Measurements from ENCODE around the gene HOXC5. TPM values are rescaled to one million over a fixed set of nuclear protein-coding genes. Genes with fewer than 3 reads are reported as not detected.
"Not testable (repeated sequence)": the region's sequence is repeated elsewhere in the genome, so short reads cannot be mapped to it uniquely, and the experiment has no call there.

Gene HOXC5
- total RNA-seq, 4 donors from 2014 or later: 1.4 to 2.7 (median 1.7) TPM

GRCh38 chr12:54074308-54074707 lies 41.5 kb downstream of the HOXC5 start:
- H3K36me3 ChIP-seq: no peaks in the 10 kb centered on the region
- H3K27me3 ChIP-seq: no peaks in the 10 kb centered on the region
- no peaks in the 10 kb centered on the region for H3K9me3 ChIP-seq
- no peak overlapping the region for H3K27ac ChIP-seq
- 81 to 86% methylated on average over 6 of the region's 6 CpGs for WGBS, 2 donors
- H3K4me1 ChIP-seq: no peaks in the 10 kb centered on the region
- H3K4me3 ChIP-seq: no peak overlapping the region
- TF ChIP-seq EP300 (IDR thresholded peaks at IDR 0.05): no peak
- TF ChIP-seq, protein P1, sequence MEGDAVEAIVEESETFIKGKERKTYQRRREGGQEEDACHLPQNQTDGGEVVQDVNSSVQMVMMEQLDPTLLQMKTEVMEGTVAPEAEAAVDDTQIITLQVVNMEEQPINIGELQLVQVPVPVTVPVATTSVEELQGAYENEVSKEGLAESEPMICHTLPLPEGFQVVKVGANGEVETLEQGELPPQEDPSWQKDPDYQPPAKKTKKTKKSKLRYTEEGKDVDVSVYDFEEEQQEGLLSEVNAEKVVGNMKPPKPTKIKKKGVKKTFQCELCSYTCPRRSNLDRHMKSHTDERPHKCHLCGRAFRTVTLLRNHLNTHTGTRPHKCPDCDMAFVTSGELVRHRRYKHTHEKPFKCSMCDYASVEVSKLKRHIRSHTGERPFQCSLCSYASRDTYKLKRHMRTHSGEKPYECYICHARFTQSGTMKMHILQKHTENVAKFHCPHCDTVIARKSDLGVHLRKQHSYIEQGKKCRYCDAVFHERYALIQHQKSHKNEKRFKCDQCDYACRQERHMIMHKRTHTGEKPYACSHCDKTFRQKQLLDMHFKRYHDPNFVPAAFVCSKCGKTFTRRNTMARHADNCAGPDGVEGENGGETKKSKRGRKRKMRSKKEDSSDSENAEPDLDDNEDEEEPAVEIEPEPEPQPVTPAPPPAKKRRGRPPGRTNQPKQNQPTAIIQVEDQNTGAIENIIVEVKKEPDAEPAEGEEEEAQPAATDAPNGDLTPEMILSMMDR (IDR thresholded peaks at IDR 0.05): no peak
- no peak for TF ChIP-seq POLR2A (IDR thresholded peaks at IDR 0.05)
- no peak for DNase-seq (ENCODE audit: low spot score in 2 of 2)

DNA sequence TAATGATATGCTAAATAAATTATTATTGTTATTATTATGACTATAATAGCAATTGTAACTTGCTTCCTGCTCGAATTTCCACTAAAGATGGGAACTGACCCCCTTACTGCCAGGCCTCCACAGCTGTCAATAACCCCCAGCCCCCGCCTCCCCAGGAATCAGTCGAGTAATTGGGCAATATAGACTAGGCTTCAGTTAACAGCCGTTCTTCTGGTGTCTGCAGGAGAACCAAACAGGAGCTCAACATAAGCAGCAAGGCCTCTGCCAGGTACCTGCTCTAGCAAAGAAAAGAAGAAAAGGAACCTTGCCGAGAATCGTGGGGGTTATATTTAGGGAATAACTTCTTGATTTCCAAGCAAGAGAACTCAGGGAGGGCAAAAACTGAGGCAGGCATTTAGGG lies 42.6 kb downstream of the HOXC5 start:
- no peaks in the 10 kb centered on the region for H3K27me3 ChIP-seq
- TF ChIP-seq POLR2A (IDR thresholded peaks at IDR 0.05) (no peak), EP300 (IDR thresholded peaks at IDR 0.05) (no peak)
- TF ChIP-seq, protein P1 (IDR thresholded peaks at IDR 0.05): no peak
- H3K27ac ChIP-seq: peak overlapping the region in 1 of 4 donors; percentile 91
- WGBS, 2 donors: 47 to 64% methylated on average over 6 of the region's 6 CpGs
- H3K4me1 ChIP-seq: no peaks in the 10 kb centered on the region
- H3K36me3 ChIP-seq: no peaks in the 10 kb centered on the region
- H3K4me3 ChIP-seq: no peak overlapping the region
- H3K9me3 ChIP-seq: no peaks in the 10 kb centered on the region
- DNase-seq (ENCODE audit: low spot score in 2 of 2): no peak

- no peaks in the 10 kb centered on the region for H3K4me1 ChIP-seq
- H3K27me3 ChIP-seq: no peaks in the 10 kb centered on the region
- H3K9me3 ChIP-seq: no peaks in the 10 kb centered on the region
- H3K36me3 ChIP-seq: no peaks in the 10 kb centered on the region
- no peak for DNase-seq (ENCODE audit: low spot score in 2 of 2)
- no peak overlapping the region for H3K4me3 ChIP-seq
- TF ChIP-seq, protein P1 (IDR thresholded peaks at IDR 0.05): no peak
- TF ChIP-seq EP300 (IDR thresholded peaks at IDR 0.05) (no peak), POLR2A (IDR thresholded peaks at IDR 0.05) (no peak)
- peak overlapping the region in 2 of 4 donors; percentile 91 to 95 for H3K27ac ChIP-seq
These were observed 43.1 kb downstream of the HOXC5 start for GRCh38 chr12:54075974-54076373.

DNA sequence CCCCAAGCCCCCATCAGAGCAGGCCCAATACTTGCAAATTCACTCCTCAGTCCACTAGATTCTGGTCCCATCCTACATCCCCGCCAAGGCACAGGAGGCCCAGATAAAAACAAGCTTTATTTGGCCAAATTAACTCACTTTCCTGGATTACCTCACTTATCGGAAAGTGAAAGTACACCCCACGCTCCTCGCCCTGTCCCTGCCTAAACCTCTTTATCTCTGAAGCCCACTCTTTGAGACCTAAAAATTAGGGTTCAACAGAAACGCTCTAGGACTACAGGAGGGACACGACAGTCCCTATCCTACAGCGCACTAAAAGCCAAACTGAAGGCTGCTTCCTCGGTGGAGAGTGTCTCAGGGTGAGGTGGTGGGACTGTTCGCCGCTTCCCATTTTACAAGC lies 45.0 kb downstream of the HOXC5 start:
- WGBS, 2 donors: 52 to 62% methylated on average over 10 of the region's 10 CpGs
- H3K27ac ChIP-seq: peak overlapping the region; percentile 28 to 95 (median 87)
- peak overlapping the region in 3 of 4 donors; percentile 7 to 31 (median 22) for H3K4me3 ChIP-seq

GRCh38 chr12:54079115-54079514 lies 46.3 kb downstream of the HOXC5 start:
- 40 to 44% methylated on average over 9 of the region's 9 CpGs for WGBS, 2 donors
- H3K27me3 ChIP-seq; DNase-seq (ENCODE audit: low spot score in 2 of 2); H3K4me1 ChIP-seq; H3K9me3 ChIP-seq; H3K36me3 ChIP-seq: not testable (repeated sequence)
- Histone ChIP-seq H3K27ac (peak overlapping the region; percentile 55 to 95 (median 87)), H3K4me3 (peak overlapping the region; percentile 15 to 45 (median 32))

More for the DNA sequence above, 45.0 kb downstream of the HOXC5 start:
- not testable (repeated sequence) for H3K4me1 ChIP-seq; H3K36me3 ChIP-seq; H3K9me3 ChIP-seq; H3K27me3 ChIP-seq; DNase-seq (ENCODE audit: low spot score in 2 of 2)

GRCh38 chr12:54080008-54080924 lies 47.4 kb downstream of the HOXC5 start:
- not testable (repeated sequence) for H3K4me1 ChIP-seq; H3K27me3 ChIP-seq; H3K9me3 ChIP-seq; DNase-seq (ENCODE audit: low spot score in 2 of 2); H3K36me3 ChIP-seq
- Histone ChIP-seq H3K27ac (peak overlapping the region; percentile 19 to 95 (median 87)), H3K4me3 (peak overlapping the region; percentile 9 to 45 (median 30))
- 44 to 47% methylated on average over 19 of the region's 19 CpGs for WGBS, 2 donors
